ENCODE measurements around the gene ACOT13. TPM values are rescaled to one million over a fixed set of nuclear protein-coding genes. Genes with fewer than 3 reads are reported as not detected.
A peak's percentile ranks its signal among the peaks of the same experiment; 100 is the strongest.

Gene ACOT13
- total RNA-seq, 1 donor from 2014 or later: 11.1 TPM

DNA sequence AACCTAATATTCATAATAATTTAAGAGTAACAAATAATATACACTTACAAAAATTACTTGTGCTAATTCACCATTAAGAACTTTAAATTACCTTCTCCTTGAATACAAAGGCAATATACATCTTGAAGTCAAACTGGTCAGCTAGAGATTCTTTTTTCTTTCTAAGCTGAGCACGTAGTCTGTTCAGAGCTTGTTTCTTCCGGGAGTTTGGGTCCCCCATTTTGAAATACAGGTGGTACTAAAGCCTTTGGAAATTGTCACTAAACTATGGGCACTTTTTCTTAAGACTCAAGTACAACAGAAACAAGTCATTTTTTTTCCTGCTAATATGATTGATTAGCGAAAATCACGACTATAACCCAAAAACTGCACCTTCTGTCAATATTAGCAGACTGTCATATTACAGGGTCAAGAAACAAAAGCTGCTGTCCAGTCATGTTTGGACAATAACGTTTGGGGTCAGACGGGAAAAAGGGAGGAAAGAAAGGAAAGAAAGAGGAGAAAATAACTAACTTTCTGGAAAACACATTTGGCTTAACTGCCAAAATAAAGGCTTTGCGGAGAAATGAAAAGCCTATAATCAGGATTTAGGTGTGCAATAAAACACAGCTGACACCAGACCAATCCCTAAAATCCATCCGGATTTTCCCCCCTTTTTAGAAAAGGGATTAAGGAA, 51.7 kb downstream of the ACOT13 start:
- FAIRE-seq (no peak), DNase-seq (ENCODE audit: low read depth) (no peak)
- no peaks in the 10 kb centered on the region for H3K27me3 ChIP-seq (ENCODE audit: control insufficient read depth, insufficient read depth, low read length)
- TF ChIP-seq, protein P1, sequence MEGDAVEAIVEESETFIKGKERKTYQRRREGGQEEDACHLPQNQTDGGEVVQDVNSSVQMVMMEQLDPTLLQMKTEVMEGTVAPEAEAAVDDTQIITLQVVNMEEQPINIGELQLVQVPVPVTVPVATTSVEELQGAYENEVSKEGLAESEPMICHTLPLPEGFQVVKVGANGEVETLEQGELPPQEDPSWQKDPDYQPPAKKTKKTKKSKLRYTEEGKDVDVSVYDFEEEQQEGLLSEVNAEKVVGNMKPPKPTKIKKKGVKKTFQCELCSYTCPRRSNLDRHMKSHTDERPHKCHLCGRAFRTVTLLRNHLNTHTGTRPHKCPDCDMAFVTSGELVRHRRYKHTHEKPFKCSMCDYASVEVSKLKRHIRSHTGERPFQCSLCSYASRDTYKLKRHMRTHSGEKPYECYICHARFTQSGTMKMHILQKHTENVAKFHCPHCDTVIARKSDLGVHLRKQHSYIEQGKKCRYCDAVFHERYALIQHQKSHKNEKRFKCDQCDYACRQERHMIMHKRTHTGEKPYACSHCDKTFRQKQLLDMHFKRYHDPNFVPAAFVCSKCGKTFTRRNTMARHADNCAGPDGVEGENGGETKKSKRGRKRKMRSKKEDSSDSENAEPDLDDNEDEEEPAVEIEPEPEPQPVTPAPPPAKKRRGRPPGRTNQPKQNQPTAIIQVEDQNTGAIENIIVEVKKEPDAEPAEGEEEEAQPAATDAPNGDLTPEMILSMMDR (IDR thresholded peaks at IDR 0.05; ENCODE audit: insufficient read depth, low read length, severe bottlenecking): no peak
- peaks cover 5% of the 10 kb centered on the region for H3K36me3 ChIP-seq (ENCODE audit: control insufficient read depth, insufficient read depth, low read length)
- peak overlapping the region; percentile 74 for H3K4me3 ChIP-seq (ENCODE audit: low read depth, low read length)

DNA sequence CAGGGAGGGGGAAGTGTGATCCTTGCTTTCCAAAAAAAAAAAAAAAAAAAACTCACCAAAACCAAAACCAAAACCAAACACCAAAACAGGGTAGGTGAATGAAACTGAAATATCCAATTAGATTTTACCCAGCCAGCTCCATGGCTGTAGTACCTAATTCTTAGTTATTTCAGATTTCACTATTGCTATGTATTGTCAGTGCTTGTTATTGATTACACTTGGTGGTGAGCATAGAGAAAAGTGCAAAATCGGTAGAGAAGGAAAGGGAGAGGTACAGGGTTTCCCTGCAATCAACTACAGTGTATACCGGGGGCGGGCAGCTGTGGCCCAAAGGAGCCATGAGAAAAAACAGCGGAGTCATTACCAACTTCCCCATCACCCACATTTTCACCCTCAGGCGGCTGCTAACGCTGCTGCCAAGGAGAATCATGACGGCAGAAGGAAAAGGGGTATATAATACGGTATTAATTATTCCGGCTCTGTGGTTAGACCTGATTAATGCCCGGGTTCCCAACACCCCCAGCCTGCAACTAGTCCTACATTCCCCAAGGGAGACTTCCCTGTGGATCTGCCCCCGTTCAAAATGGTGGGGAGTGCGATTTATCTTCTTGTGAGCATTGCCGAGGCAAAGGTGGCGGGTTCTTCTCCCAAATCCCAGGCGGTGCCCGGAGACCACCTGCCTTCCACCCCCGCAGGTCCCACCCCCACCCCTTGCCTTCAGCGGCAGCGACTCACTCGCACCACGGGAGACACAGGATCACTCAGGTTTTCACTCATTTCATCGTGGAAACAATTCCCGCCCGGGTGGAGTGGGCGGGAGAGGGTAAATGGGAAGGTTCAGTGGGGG, 52.5 kb downstream of the ACOT13 start, which contains the start of gene C6orf62:
C6orf62 (minus strand) TSS at position 30 of the 847 bp plus-strand sequence. CDS start 486 bp downstream, outside the sequence.
- FAIRE-seq (no peak), DNase-seq (ENCODE audit: low read depth) (peak; percentile 66)
- TF ChIP-seq, protein P1 (IDR thresholded peaks at IDR 0.05; ENCODE audit: insufficient read depth, low read length, severe bottlenecking): no peak
- Histone ChIP-seq H3K4me3 (ENCODE audit: low read depth, low read length) (peak within 1 kb of the TSS; percentile 74), H3K36me3 (ENCODE audit: control insufficient read depth, insufficient read depth, low read length) (peaks cover 5% of the 10 kb centered on the region), H3K27me3 (ENCODE audit: control insufficient read depth, insufficient read depth, low read length) (no peaks in the 10 kb centered on the region)

DNA sequence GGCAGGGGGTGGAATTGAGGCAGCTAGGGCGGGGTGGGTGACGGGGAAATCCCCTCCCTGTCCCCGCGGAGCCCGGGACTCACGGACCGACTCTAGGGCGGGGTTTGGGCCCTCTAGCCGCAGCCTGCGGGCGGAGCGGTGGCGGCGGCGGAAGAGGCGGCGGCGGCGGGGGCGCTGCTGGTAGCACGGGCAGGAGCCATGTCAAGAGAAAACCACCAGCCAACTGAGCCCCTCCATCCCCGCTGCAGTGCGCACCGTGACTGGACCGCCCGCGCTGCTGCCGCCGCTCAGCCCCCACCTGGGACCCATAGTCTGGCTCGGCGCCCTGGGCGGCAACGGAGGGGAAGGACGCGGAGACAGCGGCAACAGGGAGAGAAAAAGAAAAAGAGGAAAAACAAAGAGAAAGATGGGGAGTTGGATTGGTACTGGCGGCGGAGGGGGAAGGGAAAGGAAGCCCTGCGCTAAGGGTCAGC, 53.3 kb downstream of the ACOT13 start:
- Histone ChIP-seq H3K4me3 (ENCODE audit: low read depth, low read length) (peak overlapping the region; percentile 74), H3K36me3 (ENCODE audit: control insufficient read depth, insufficient read depth, low read length) (peaks cover 2% of the 10 kb centered on the region), H3K27me3 (ENCODE audit: control insufficient read depth, insufficient read depth, low read length) (no peaks in the 10 kb centered on the region)
- DNase-seq (ENCODE audit: low read depth): no peak
- TF ChIP-seq, protein P1 (IDR thresholded peaks at IDR 0.05; ENCODE audit: insufficient read depth, low read length, severe bottlenecking): no peak
- FAIRE-seq: no peak

DNA sequence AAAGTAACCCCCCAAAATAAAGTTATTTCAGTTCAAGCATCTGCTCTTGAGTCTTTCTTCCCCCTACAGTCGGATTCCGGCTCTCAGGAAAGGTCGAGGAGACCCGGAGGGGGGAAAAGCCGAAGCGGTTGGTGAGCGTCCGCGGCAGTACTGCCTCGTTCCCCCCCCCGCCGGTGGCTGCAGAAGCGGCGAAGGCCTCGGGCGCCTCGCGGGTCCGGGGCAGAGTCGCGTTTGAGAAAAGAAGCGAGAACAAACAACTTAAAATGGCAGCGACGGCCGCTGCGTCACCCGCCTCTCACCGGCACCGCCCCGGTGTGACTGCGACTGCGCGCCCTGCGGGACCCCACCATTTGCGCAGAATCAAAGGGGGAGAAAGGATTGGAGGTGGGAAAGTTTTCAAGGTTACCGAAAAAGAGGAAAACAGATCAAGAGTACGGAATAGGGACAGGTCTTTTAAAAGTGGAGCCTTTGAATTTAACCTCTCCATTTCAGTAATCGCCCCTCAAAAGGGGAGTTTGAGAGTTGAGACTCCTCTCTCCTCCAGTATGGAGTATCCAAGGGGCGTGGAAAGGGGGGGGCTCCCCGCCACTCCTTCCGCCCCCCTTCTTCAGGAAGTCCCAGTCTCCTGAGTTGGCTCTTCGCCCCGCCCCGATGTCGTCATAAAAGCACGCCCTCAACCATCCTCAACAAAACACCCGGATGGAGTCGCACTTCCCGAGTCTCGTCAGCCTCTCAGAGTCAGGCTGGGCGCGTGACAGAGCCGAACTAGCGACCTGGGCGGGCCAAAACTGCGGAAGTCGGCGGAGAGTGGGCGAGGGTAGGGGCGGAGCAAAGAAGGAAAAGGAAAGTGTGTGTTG, 54.0 kb downstream of the ACOT13 start:
- DNase-seq (ENCODE audit: low read depth) (peak; percentile 98), FAIRE-seq (no peak)
- no peaks in the 10 kb centered on the region for H3K27me3 ChIP-seq (ENCODE audit: control insufficient read depth, insufficient read depth, low read length)
- TF ChIP-seq, protein P1 (IDR thresholded peaks at IDR 0.05; ENCODE audit: insufficient read depth, low read length, severe bottlenecking): no peak
- H3K36me3 ChIP-seq (ENCODE audit: control insufficient read depth, insufficient read depth, low read length): peaks cover 2% of the 10 kb centered on the region
- H3K4me3 ChIP-seq (ENCODE audit: low read depth, low read length): peak overlapping the region; percentile 74

DNA sequence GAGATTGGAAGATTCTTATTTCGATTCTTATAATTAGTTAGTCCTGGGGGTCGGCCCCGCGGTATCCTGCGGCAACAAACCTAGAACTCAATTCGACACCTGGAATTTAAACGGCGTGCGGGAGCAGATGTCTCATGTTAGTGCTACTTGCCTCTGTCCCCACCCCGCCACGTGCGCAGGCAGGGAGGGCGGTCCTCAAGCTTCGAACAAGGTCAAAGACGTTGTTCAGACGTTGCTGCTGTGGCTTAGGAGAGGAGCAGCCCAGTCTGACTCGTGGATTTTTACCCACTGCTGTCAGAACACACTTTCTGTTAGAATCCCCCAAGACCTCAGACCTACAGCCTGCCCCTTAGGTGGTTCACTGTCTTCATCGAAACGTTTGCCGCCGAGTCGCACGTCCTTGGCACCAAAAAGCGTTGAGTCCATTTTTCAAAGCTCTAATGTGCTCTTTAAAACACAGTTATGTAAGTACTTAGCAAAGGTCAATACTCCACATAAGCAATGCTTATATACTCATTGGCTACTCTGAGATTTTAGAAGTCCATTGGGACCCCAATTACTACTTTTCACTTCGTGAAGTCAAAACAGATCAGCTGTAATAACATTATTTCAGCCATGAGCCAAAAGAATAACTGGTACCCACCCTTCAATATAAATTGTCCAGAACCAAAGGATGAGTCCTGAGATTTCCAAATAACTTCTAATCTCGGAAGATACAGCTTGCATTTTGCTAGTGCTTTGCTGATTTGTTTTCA, 54.8 kb downstream of the ACOT13 start:
- DNase-seq (ENCODE audit: low read depth) (no peak), FAIRE-seq (no peak)
- TF ChIP-seq, protein P1 (IDR thresholded peaks at IDR 0.05; ENCODE audit: insufficient read depth, low read length, severe bottlenecking): no peak
- H3K36me3 ChIP-seq (ENCODE audit: control insufficient read depth, insufficient read depth, low read length): peaks cover under 1% of the 10 kb centered on the region
- peak overlapping the region; percentile 47 for H3K4me3 ChIP-seq (ENCODE audit: low read depth, low read length)
- no peaks in the 10 kb centered on the region for H3K27me3 ChIP-seq (ENCODE audit: control insufficient read depth, insufficient read depth, low read length)

Data from bronchial epithelial cell (primary cell).